Measurements from ENCODE around the gene SLC26A6. TPM values are rescaled to one million over a fixed set of nuclear protein-coding genes. Genes with fewer than 3 reads are reported as not detected.

SLC26A6 gene
- total and polyA plus RNA-seq, 2 donors from 2014 or later, result 15.4 to 20.6 TPM

DNA sequence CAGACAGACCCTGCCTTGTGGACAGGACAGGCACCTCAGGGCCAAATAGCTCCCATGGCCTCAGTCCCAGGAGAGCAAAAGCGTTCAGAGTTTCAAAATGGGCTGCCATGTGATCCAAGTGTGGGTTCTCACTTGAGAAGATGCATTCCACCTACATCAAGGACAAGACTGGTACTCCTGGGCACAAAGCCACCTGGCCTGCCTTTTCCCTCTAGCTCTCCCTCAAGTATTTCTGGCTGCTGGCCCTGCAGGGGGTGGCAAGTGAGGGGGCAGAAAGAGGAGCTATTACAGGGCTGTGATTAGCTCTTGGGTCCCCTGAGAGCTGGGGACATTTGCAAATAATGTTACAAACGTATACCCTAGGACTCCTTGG lies 33.7 kb downstream of the SLC26A6 start:
- Histone ChIP-seq H3K27me3 (ENCODE audit: control insufficient read depth, insufficient read depth, low read length) (no peaks in the 10 kb centered on the region), H3K9me3 (ENCODE audit: control insufficient read depth in 2 of 3, insufficient read depth in 1 of 3, low read length in 3 of 3) (no peaks in the 10 kb centered on the region), H3K36me3 (ENCODE audit: control insufficient read depth in 2 of 3, insufficient read depth in 3 of 3, low read length in 3 of 3) (peaks cover 6 to 73% (median 59%) of the 10 kb centered on the region in 3 donors), H3K4me3 (ENCODE audit: low read length in 3 of 3) (no peak overlapping the region), H3K9ac (ENCODE audit: low read length in 3 of 3) (no peak overlapping the region), H3K4me1 (ENCODE audit: control insufficient read depth in 2 of 3, insufficient read depth in 2 of 3, low read depth in 1 of 3, low read length in 3 of 3) (peaks cover 0 to 4% (median 0%) of the 10 kb centered on the region in 3 donors), H3K27ac (ENCODE audit: low read depth in 2 of 2, low read length in 2 of 2) (no peak overlapping the region)
- TF ChIP-seq, protein P1, sequence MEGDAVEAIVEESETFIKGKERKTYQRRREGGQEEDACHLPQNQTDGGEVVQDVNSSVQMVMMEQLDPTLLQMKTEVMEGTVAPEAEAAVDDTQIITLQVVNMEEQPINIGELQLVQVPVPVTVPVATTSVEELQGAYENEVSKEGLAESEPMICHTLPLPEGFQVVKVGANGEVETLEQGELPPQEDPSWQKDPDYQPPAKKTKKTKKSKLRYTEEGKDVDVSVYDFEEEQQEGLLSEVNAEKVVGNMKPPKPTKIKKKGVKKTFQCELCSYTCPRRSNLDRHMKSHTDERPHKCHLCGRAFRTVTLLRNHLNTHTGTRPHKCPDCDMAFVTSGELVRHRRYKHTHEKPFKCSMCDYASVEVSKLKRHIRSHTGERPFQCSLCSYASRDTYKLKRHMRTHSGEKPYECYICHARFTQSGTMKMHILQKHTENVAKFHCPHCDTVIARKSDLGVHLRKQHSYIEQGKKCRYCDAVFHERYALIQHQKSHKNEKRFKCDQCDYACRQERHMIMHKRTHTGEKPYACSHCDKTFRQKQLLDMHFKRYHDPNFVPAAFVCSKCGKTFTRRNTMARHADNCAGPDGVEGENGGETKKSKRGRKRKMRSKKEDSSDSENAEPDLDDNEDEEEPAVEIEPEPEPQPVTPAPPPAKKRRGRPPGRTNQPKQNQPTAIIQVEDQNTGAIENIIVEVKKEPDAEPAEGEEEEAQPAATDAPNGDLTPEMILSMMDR (IDR thresholded peaks at IDR 0.05; ENCODE audit: borderline replicate concordance, extremely low read depth, insufficient read depth), result no peak
- intact Hi-C loops (cut with DNase I), result no loop called here
- DNase-seq (no peak), FAIRE-seq (no peak)

DNA sequence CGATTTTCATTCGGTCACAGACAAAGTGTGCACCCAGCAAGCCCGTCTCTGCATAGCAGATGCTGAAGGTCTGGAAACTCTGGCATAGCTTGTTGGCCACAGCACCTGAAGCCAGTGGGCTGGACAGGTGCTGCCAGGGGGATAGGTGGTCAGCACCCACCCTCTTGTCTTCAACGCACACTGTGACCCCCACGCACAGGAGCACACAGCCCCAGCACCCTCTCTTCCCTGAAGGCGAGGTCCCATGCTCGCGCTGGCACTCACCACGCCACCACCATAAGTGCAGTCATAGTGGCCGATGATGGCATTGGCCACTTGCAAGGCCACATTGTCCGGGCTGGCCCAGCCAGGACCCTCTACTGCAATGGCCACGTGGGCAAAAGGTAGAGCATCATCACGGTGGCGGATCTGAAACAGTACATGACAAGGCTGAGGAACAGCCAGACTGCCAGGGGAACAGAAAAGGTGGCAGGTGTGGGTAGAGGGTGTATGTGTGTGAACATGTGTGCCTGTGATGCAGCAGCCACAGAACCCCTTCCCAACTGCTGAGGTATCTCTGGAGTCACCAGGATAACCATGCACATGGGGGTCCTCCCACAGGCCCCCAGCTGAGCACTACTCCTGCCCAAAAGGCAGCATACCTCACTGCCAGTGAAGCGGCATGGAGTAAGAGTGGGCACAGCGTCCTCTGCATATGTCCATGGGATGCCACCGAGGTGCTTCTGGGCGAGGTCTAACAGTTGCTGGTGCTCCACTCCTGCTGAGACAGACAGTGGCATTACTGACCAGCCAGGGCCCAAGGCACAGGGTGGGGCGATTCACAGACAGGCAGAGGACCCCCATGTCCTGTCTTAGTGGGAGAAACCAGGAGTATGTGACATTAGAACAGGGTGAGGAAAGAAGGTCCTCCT lies 34.3 kb downstream of the SLC26A6 start:
- FAIRE-seq (no peak), DNase-seq (no peak)
- TF ChIP-seq, protein P1 (IDR thresholded peaks at IDR 0.05; ENCODE audit: borderline replicate concordance, extremely low read depth, insufficient read depth), result no peak
- Histone ChIP-seq H3K4me3 (ENCODE audit: low read length in 3 of 3) (no peak overlapping the region), H3K27me3 (ENCODE audit: control insufficient read depth, insufficient read depth, low read length) (no peaks in the 10 kb centered on the region), H3K36me3 (ENCODE audit: control insufficient read depth in 2 of 3, insufficient read depth in 3 of 3, low read length in 3 of 3) (peaks cover 6 to 70% (median 57%) of the 10 kb centered on the region in 3 donors), H3K9ac (ENCODE audit: low read length in 3 of 3) (no peak overlapping the region), H3K9me3 (ENCODE audit: control insufficient read depth in 2 of 3, insufficient read depth in 1 of 3, low read length in 3 of 3) (no peaks in the 10 kb centered on the region), H3K4me1 (ENCODE audit: control insufficient read depth in 2 of 3, insufficient read depth in 2 of 3, low read depth in 1 of 3, low read length in 3 of 3) (peaks cover 0 to 4% (median 0%) of the 10 kb centered on the region in 3 donors), H3K27ac (ENCODE audit: low read depth in 2 of 2, low read length in 2 of 2) (no peak overlapping the region)
- intact Hi-C loops (cut with DNase I), result no loop called here

DNA sequence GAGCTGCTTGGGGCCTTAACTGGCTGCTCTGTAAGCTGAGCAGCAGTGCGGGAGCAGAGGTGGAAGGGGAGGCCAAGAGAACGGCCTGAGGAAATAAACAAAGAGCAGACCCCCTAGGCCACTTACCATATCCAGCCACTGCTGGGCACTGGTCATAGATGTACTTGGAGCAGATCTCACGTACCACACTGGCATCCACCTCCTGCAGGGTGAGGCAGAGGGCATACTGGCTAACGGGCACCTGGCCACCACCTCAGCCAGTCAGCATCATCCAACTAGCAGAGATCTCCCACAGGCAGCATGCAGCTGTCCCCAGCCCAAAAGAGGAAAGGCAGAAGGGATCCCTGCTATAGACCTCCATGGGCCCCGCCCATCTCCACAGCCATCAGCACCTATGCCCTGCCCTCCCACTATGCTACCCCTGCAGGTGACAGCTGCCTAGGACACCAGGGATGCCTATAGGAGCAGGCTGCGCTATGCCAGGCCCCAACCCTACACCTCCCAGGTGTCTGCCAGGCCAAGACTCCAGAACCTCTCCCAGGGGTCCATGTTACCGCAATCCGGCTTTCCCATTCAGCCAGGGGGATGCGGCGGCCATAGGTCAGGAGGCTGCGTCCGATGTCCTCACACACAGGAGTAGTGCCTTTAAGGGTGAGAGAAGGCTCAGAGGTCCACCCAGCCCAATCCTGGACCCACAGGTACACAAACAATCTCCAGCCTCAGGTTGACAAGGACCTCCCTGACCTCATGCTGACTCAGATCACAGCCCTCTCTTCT lies 35.6 kb downstream of the SLC26A6 start:
- TF ChIP-seq, protein P1 (IDR thresholded peaks at IDR 0.05; ENCODE audit: borderline replicate concordance, extremely low read depth, insufficient read depth), result no peak
- Histone ChIP-seq H3K4me1 (ENCODE audit: control insufficient read depth in 2 of 3, insufficient read depth in 2 of 3, low read depth in 1 of 3, low read length in 3 of 3) (peaks cover 0 to 4% (median 0%) of the 10 kb centered on the region in 3 donors), H3K27ac (ENCODE audit: low read depth in 2 of 2, low read length in 2 of 2) (peak overlapping the region in 1 of 2 donors; percentile 3), H3K9me3 (ENCODE audit: control insufficient read depth in 2 of 3, insufficient read depth in 1 of 3, low read length in 3 of 3) (no peaks in the 10 kb centered on the region), H3K4me3 (ENCODE audit: low read length in 3 of 3) (no peak overlapping the region), H3K36me3 (ENCODE audit: control insufficient read depth in 2 of 3, insufficient read depth in 3 of 3, low read length in 3 of 3) (peaks cover 6 to 57% (median 46%) of the 10 kb centered on the region in 3 donors), H3K27me3 (ENCODE audit: control insufficient read depth, insufficient read depth, low read length) (no peaks in the 10 kb centered on the region), H3K9ac (ENCODE audit: low read length in 3 of 3) (peak overlapping the region in 1 of 3 donors; percentile 7)
- FAIRE-seq, result no peak
- no peak for DNase-seq
- intact Hi-C loops (cut with DNase I), result no loop called here

Data from kidney (tissue), 14 donors.